ENCODE measurements around the gene DAB2IP.
"Not testable (repeated sequence)": the region's sequence is repeated elsewhere in the genome, so short reads cannot be mapped to it uniquely, and the experiment has no call there.

The DAB2IP gene

GRCh38 chr9:121651295-121652020 is at the start of gene DAB2IP:
Gene DAB2IP (plus strand): TSS chr9:121651634. CDS start chr9:121651776, 142 bp downstream.
- no peak for DNase-seq

GRCh38 chr9:121603028-121603427 is 48.4 kb upstream of the DAB2IP start:
- no peak for DNase-seq

- no peak for DNase-seq
Measured at GRCh38 chr9:121604242-121604641, 47.2 kb upstream of the DAB2IP start.

- no peak for DNase-seq
Measured at GRCh38 chr9:121604654-121605053, 46.8 kb upstream of the DAB2IP start.

GRCh38 chr9:121607434-121608167 is 43.8 kb upstream of the DAB2IP start:
- no peak for DNase-seq

- DNase-seq: no peak
Measured at GRCh38 chr9:121608168-121608853, 43.1 kb upstream of the DAB2IP start.

- DNase-seq: no peak
Measured at GRCh38 chr9:121609822-121610637, 41.4 kb upstream of the DAB2IP start.

- no peak for DNase-seq
Measured at GRCh38 chr9:121610638-121610953, 40.8 kb upstream of the DAB2IP start.

GRCh38 chr9:121612511-121612998 is 38.9 kb upstream of the DAB2IP start:
- DNase-seq: no peak

- no peak for DNase-seq
Measured at GRCh38 chr9:121613009-121613752, 38.3 kb upstream of the DAB2IP start.

GRCh38 chr9:121616123-121616755 is 35.2 kb upstream of the DAB2IP start:
- no peak for DNase-seq

- no peak for DNase-seq
Measured at GRCh38 chr9:121618504-121618903, 32.9 kb upstream of the DAB2IP start.

GRCh38 chr9:121618910-121619309 is 32.5 kb upstream of the DAB2IP start:
- not testable (repeated sequence) for DNase-seq

- no peak for DNase-seq
Measured at GRCh38 chr9:121619545-121620324, 31.7 kb upstream of the DAB2IP start.

GRCh38 chr9:121620325-121620673 is 31.1 kb upstream of the DAB2IP start:
- DNase-seq: no peak

GRCh38 chr9:121620777-121621449 is 30.5 kb upstream of the DAB2IP start:
- DNase-seq: no peak

- DNase-seq: no peak
Measured at GRCh38 chr9:121622387-121623203, 28.8 kb upstream of the DAB2IP start.

GRCh38 chr9:121623430-121623829 is 28.0 kb upstream of the DAB2IP start:
- DNase-seq: not testable (repeated sequence)

- DNase-seq: no peak
Measured at GRCh38 chr9:121625590-121625989, 25.8 kb upstream of the DAB2IP start.

Data from stimulated activated CD4-positive, alpha-beta T cell treated with anti-CD3 and anti-CD28 coated beads, Interleukin-4, amount 100 ng/mL, for 1 hour (primary cell).